Activated CD8-positive, alpha-beta memory T cell treated with anti-CD3 and anti-CD28 coated beads, Interleukin-2, amount 50 U/mL, for 4 hours (primary cell): ENCODE results near the gene PLCG1.
"Not testable (repeated sequence)": the region's sequence is repeated elsewhere in the genome, so short reads cannot be mapped to it uniquely, and the experiment has no call there.

Experiments used
- DNase-seq: peaks from one replicate; pipeline ENCODE4 v3.0.0-alpha.2; 2020

PLCG1 gene

DNA sequence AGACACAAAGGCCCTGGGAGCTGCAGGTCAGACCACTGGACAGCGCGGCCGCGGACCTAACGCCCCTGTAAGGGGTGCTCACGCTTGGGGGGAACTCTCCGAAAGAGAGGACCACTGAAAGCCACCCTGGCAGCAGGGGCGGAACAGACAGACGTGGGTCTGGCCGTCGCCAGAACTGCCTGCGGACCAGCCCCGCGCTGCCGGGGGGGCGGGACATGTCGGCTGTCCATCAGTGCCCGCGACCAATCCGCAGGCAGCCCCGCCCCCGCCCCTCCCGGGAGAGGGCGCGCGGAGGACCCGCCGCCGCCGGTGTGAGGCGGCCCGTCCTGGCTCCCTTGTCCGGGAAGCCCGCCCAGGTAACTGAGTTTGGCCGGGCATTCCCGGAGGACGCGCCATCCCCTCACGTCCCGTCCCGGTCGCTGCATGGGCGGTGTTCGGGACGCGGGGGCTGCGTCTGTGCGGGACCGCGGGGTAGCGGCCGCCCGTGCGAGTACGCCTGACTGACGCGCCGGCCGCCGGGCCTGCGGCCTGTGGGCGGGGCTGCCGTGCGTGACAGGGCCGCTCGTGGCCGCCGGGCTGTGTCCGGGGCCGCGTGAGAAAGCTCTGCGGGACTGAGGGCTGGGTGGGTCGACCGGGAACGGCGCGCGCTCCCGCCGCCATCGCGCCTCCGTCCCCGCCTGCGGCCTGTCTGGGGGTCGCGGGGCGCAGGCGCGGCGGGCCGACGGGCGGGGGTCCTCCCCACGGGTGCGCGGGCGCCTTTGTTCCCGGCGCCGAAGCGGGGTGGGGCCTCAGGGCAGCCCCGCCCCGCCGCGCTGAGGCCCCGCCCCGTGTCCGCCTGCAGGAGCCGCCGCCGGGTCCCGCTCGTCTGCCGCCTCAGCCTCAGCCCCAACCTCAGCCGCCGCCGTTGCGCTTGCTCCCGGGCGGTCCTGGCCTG lies at the start of gene PLCG1:
PLCG1 (plus strand) TSS at position 864 of the 934 bp plus-strand sequence. CDS start 99 bp downstream, outside the sequence.
- DNase-seq: peak; percentile 86

DNA sequence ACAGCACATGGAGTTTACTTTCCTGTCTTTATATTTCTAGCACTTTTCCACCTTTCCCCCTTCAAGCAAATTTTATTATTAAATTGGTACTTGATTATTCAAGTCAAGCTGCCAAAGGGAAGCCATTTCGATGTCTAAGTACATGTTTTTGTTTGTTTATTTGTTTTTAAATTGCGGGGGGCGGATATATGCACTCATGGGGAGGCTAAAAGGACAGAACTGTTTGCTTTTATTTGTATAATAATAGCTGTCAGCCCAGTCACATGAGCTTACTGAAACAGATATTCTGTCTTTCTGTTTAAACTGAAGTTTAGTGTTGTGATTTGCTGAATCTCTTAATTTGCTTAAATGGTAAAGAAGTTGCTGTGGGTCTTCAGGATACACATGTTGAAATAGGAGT lies 49.6 kb upstream of the PLCG1 start:
- DNase-seq: no peak

DNA sequence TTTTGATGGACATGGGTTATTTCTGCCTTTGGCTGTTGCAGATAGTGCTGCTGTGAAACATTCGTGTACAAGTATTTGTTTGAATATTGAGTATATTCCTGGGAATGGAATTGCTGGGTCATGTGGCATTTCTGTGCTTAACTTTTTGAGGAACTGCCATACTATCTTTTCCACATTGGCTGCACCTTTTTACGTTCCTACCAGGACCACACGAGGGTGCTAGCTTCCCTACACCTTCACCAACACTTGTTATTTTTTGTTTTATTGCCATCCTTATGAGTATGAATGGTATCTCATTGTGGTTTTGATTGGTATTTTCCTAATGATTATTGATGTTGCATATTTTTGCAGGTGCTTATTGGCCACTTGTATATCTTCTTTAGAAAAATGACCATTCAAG lies 47.8 kb upstream of the PLCG1 start:
- DNase-seq: no peak

DNA sequence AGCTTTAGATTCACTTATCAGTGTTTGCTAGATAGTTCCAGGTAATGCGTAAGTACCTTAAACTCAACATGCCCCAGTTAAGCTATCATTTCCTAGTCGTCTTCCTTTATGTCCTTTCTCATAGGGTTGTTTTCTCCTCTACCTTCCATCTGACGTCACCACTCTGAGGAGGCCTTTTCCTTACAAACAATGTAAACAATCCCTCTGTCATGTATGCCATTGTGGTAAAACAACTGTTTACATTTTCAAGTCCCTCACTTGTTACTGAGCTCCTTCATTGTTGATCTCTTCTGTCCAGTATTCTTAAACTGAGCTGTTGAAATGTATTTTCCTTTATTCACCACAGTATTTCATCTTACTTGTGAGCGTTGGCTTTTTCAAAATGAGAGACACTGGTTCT lies 45.4 kb upstream of the PLCG1 start:
- DNase-seq: no peak

- no peak for DNase-seq
These were observed 42.8 kb upstream of the PLCG1 start for GRCh38 chr20:41094353-41095055.

DNA sequence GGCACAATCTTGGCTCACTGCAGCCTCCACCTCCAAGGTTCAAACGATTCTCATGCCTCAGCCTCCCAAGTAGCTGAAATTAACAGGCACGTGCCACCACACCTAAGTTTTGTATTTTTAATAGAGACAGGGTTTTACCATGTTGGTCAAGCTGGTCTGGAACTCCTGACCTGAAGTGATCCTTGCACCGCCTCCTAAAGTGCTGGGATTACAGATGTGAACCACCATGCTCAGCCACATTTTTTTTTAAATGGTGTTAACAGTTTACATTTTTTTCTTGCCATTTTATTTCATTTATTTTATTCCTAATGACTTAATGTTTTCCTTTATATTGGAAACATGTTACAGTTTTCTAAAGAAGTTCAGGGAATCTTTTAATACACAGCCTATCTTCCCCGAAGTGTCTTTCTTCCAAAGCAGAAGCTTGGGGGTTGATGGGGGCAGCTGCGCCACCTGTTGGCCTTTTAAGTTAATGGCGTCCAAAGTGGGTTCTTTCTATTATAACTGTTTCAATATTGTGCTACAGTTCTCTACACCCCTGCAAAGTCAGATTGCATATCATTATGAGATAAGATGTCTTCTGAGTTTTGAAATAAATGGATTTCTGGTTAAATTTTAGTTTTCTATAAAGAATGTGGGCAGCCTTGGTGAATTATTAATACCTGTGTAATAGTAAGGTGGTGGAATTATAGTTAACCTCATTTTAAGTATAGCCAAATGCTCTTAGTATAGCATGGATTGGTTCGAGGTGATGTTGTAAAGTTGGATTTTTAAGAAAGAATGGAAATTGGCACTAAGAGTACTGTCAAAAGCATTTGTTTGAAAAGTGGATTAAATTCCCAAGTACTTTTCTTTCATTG lies 42.0 kb upstream of the PLCG1 start:
- peak; percentile 57 for DNase-seq

DNA sequence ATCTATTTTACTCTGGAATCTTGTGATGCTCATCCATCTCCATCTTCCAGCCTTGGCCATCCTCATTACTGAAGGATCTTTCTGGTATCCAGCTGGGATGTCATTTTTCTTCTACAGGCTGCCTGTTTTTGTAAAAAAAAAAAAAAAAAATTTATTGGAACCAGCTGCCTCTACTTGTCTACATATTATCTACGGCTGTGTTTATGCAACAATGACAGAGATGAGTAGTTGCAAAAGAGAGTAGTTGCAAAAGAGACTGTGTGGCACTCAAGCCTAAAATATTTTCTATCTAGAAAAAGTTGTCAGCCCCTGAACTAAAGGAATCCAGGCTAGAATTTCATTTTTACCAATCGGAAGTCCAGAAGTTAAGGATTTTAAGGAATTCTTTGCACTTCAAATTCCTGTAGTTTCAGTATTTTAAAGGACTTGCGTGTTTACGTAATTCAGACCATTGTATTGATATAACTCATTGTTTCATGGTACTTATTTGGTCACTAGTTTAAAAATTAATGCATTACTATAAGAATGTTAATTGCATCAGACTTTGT lies 38.6 kb upstream of the PLCG1 start:
- no peak for DNase-seq

- no peak for DNase-seq
These were observed 37.3 kb upstream of the PLCG1 start for GRCh38 chr20:41100001-41100480.

DNA sequence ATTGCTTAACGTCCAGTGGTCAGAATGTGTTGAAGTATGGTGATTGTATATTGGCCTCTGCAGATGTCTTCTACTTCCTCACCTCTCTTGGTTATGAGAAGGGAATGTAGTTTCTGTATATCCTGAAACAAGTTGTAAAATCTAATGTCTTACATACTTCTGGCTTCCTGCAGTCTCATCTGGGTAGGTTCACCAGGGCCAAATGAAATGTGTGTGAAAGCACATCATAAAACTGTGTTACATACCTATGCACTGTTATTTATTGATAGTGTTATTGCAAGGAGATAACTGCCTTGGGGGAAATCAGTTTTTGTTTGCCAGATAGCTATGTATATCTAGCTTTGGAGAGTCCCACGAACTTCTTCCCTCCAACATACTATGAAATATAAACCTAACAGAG lies 35.7 kb upstream of the PLCG1 start:
- DNase-seq: no peak

- DNase-seq: no peak
These were observed 28.8 kb upstream of the PLCG1 start for GRCh38 chr20:41108531-41108930.

DNA sequence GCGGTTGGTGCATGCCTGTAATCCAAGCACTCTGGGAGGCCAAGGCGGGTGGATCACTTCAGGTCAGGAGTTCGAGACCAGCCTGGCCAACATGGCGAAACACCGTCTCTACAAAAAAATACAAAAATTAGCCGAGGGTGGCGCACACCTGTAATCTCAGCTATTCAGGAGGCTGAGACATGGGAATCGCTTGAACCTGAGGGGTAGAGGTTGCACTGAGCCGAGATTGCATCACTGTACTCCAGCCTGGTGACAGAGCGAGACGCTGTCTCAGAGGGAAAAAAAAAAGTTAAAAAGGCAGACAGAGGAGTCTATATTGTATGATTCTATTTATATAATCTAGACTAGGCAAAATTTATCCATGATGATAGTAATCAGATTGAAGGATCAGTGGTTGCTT lies 27.3 kb upstream of the PLCG1 start:
- DNase-seq: no peak

DNA sequence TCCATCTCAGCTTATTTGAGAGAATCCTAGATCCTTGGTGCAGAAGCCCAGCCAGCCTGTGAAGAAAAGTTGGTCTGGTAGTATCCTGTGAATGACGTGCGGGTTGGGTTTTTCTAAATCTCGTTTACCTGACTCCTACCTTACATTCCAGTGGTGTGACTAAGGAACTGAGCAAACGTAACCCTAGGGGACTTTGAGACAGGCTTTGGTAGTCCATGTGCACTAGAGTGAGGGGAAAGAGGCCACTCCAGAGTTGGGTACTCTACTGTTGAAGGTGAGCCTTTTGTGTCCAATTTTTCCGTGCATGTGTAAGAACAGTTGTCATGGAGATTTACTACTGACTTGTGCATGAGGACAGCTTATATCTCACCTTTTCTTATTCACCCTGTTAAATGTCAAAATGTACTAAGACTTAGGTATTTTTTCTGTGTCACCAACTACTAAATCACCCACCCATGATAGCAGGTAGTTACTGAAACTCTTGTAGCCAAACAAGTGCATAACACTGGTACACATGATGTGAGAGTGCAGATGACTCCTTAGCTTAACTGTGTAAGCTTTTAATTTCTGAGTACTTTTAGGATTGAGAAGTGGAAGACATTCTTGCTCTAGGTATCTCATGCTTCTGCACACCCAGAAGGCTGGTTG lies 26.3 kb upstream of the PLCG1 start:
- DNase-seq: no peak

GRCh38 chr20:41111578-41111951 lies 25.8 kb upstream of the PLCG1 start:
- no peak for DNase-seq

DNA sequence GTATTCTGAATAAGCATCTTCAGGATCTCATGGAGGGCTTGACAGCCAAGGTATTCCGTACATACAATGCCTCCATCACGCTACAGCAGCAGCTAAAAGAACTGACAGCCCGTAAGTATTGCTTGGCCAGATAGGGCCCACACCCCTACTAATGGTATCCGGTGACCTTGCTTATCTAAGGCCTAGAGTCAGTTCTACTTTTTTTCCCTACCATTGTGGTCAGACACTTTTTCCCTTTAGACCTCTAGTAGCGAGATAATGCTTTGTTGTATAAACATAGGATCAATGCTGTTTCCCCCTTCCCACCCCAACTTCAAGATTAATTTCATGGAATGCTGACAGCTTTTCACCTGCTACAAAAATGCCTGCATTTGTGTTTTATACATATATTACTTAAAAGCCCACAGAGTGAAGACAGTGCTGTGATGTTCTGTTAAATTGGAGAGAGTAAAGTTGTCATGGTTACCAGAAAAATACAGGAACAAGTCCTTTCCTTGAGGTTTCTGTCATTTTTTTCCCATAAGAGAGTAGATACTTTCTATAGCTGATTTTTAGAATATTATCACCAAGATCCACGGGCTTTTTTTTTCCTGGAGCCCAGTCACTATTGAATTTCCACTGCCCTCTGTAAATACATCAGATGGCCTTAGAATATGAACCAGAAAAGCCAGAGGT lies 20.9 kb upstream of the PLCG1 start:
- DNase-seq: no peak

DNA sequence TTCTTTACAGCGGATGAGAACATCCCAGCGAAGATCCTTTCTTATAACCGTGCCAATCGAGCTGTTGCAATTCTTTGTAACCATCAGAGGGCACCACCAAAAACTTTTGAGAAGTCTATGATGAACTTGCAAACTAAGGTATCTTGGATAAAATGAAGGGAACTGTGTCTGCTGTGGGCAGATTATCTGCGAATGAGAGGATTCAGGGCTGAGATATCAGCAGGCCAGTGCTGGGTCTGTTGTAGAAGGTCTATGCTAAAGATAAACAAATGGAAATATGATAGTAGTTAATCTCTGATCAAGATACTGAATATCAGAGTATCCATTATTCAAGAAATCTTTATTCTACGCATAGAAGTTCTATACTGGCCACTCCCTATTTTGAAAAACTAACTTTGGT lies 19.2 kb upstream of the PLCG1 start:
- not testable (repeated sequence) for DNase-seq

GRCh38 chr20:41118632-41119031 lies 18.7 kb upstream of the PLCG1 start:
- no peak for DNase-seq

DNA sequence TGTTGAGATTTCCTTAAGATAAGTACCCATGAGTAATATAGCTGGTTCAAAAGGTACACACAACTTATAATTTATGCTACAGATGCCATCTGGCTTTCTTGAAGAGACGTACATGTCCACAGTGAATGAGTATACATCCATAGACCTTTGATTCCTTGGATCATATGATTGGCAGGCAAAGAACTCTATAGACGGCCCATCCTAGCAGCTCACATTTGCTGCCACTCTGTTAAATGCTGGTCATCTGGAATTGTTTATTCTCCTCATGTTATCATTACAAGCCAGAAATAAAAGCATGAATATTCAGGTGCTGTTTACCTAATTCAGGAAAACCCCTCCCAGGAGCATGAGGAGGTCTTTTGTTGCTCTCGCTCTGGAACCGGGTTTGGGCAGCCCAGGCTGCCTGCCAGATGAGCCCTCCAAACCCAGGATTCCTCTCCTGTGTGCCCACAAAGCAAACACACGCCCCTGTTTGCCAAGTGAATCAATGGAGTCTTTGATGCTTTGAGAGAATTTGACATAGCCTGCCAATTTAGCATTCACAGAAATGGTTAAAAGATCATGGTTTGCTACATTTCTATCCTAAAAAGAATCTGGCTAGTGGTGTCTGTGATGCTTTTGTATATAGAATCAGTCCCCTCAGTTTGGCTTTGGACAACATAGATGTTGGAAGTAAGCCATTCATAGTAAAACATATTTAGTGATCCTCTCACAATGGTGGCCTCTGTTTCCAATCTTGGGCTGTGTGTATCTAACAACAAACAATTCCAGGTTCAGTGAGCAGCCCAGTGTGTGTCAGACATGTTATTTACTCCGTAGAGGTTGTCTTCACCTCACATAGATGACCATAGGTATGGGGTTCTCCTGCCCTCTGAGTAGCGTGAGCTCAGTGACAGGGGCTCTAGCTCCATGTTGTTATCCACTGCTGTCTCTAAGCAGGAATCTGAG lies 17.5 kb upstream of the PLCG1 start:
- no peak for DNase-seq

- no peak for DNase-seq
These were observed 15.9 kb upstream of the PLCG1 start for GRCh38 chr20:41121399-41121798.

DNA sequence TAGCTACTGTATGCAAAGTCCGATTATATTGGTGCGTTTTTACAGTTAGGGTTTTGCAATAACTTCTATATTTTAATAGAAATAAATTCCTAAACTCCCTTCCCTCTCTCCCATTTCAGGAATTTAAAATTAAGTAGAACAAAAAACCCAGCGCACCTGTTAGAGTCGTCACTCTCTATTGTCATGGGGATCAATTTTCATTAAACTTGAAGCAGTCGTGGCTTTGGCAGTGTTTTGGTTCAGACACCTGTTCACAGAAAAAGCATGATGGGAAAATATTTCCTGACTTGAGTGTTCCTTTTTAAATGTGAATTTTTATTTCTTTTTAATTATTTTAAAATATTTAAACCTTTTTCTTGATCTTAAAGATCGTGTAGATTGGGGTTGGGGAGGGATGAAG lies 13.7 kb upstream of the PLCG1 start:
- DNase-seq: no peak

GRCh38 chr20:41124451-41125094 lies 12.8 kb upstream of the PLCG1 start:
- no peak for DNase-seq
